Activated naive CD4-positive, alpha-beta T cell treated with anti-CD3 and anti-CD28 coated beads, Interleukin-2, amount 50 U/mL, for 24 hours (primary cell): ENCODE results near the gene KLRC3.
"Not testable (repeated sequence)": the region's sequence is repeated elsewhere in the genome, so short reads cannot be mapped to it uniquely, and the experiment has no call there.

Source experiments
- H3K27ac Mint-ChIP-seq: one replicate; pipeline ENCODE4 v1.8.0; 2021; ENCODE audit warnings: mild to moderate bottlenecking, mixed read lengths
- H3K27me3 Mint-ChIP-seq: one replicate; pipeline ENCODE4 v1.8.0; 2021; ENCODE audit warnings: mixed read lengths
- H3K36me3 Mint-ChIP-seq: one replicate; pipeline ENCODE4 v1.8.0; 2021; ENCODE audit warnings: mixed read lengths
- H3K4me1 Mint-ChIP-seq: one replicate; pipeline ENCODE4 v1.8.0; 2021; ENCODE audit warnings: mixed read lengths
- H3K4me3 Mint-ChIP-seq: one replicate; pipeline ENCODE4 v1.8.0; 2021; ENCODE audit warnings: mild to moderate bottlenecking, mixed read lengths
- H3K9me3 Mint-ChIP-seq: one replicate; pipeline ENCODE4 v1.8.0; 2021; ENCODE audit warnings: mixed read lengths

KLRC3 gene

GRCh38 chr12:10422159-10422558 lies 1.8 kb upstream of the KLRC3 start:
- H3K27me3 Mint-ChIP-seq, H3K4me1 Mint-ChIP-seq, H3K4me3 Mint-ChIP-seq, H3K36me3 Mint-ChIP-seq, H3K27ac Mint-ChIP-seq, H3K9me3 Mint-ChIP-seq: not testable (repeated sequence)

GRCh38 chr12:10409392-10409791 lies 11.0 kb downstream of the KLRC3 start, which contains the start of gene KLRC4:
Gene KLRC4, minus strand, starts transcription at chr12:10409757. Its CDS starts 182 bp downstream, at chr12:10409575.
- Mint-ChIP-seq H3K27ac (no peak within 1 kb of the TSS), H3K4me3 (no peak within 1 kb of the TSS), H3K27me3 (peaks cover 4% of the 10 kb centered on the region), H3K9me3 (no peaks in the 10 kb centered on the region), H3K36me3 (no peaks in the 10 kb centered on the region), H3K4me1 (no peaks in the 10 kb centered on the region)

- Mint-ChIP-seq H3K36me3 (no peaks in the 10 kb centered on the region), H3K27ac (no peak overlapping the region)
Measured at GRCh38 chr12:10408842-10409241, 11.6 kb downstream of the KLRC3 start.

DNA sequence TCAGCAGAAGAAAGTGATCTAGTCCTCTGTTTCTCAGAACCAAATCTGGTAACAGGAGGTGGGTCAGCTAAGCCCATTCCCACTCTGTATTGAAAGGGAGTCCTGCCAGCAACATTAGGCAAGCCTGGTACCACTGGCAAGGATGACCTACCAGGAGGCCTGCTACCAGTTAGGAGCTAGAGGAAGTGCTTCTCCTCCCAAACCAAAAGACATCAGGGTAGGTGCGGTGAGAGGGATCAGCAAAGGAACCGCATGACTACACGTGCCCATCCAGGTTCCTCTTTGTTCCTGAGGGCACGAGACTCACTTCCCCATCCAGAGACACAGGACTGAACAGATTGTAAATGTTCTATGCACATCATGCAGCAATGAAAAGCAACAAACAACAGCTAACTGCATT lies 13.7 kb downstream of the KLRC3 start:
- Mint-ChIP-seq H3K36me3 (no peaks in the 10 kb centered on the region), H3K4me1 (no peaks in the 10 kb centered on the region), H3K27ac (no peak overlapping the region), H3K27me3 (peaks cover 4% of the 10 kb centered on the region), H3K9me3 (no peaks in the 10 kb centered on the region), H3K4me3 (no peak overlapping the region)

More at GRCh38 chr12:10408842-10409241, 11.6 kb downstream of the KLRC3 start:
- no peaks in the 10 kb centered on the region for H3K9me3 Mint-ChIP-seq
- no peaks in the 10 kb centered on the region for H3K4me1 Mint-ChIP-seq
- H3K27me3 Mint-ChIP-seq, result peaks cover 4% of the 10 kb centered on the region
- no peak overlapping the region for H3K4me3 Mint-ChIP-seq

DNA sequence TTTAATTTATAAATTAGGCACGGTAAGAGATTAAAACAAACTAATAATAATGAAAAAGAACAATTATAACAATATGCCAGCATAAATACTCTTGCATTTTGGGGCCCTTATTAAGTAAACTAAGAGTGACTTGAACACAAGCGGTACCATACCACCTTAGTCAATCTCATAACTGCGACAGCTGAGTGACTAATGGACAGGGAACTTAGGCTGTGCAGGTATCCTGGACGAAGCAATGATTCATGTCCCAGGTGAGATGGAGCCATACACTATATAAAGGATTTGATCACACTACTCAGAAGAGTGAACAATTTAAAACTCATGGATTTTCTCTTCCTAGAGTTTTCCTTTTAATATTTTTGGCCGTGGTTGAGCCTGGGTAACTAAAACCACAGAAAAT lies 15.1 kb downstream of the KLRC3 start:
- Mint-ChIP-seq H3K27ac (no peak overlapping the region), H3K27me3 (peaks cover 8% of the 10 kb centered on the region), H3K36me3 (no peaks in the 10 kb centered on the region), H3K9me3 (no peaks in the 10 kb centered on the region), H3K4me3 (no peak overlapping the region), H3K4me1 (no peaks in the 10 kb centered on the region)

GRCh38 chr12:10404798-10405197 lies 15.6 kb downstream of the KLRC3 start:
- no peaks in the 10 kb centered on the region for H3K36me3 Mint-ChIP-seq
- H3K4me1 Mint-ChIP-seq, result no peaks in the 10 kb centered on the region
- no peaks in the 10 kb centered on the region for H3K9me3 Mint-ChIP-seq
- no peak overlapping the region for H3K4me3 Mint-ChIP-seq
- H3K27me3 Mint-ChIP-seq, result peaks cover 8% of the 10 kb centered on the region
- no peak overlapping the region for H3K27ac Mint-ChIP-seq

DNA sequence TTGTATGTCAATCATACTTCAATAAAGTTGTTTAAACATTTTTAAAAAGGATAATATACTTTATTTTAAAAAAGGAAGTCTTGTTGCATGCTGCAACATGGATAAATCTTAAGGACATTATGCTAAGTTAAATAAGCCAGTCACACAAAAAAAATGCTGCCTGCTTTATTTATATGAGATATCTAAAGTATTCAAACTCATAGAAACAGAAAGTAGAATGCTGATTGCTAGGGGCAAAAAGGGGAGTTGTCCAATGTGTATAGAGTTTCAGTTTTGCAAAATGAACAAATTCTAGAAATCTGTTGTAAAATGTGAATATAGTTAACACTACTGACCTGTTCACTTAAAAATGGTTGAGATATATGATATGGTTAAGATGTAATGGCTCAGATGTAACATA lies 19.6 kb downstream of the KLRC3 start:
- Mint-ChIP-seq H3K36me3 (peaks cover 2% of the 10 kb centered on the region), H3K27ac (no peak overlapping the region), H3K4me1 (no peaks in the 10 kb centered on the region), H3K9me3 (no peaks in the 10 kb centered on the region), H3K27me3 (peaks cover 15% of the 10 kb centered on the region), H3K4me3 (no peak overlapping the region)

DNA sequence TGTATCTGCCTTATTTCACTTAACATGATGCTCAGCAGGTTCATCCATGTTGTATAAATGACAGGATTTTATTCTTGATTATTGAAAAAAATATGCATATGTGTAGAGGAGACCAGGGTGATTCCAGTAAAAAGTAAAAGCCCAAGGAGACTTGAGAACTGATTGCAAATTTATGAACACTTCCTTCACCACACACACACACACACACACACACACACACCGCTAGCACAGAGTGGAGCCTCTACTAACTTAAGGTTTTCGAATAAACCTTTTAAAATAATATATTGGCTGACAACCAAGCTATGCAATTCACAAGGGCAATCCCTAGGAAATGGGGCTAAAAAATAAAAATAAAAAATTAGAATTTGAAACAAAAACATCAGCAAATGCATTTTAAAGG lies 22.2 kb downstream of the KLRC3 start:
- H3K4me3 Mint-ChIP-seq, result no peak overlapping the region
- peaks cover 2% of the 10 kb centered on the region for H3K36me3 Mint-ChIP-seq
- H3K27me3 Mint-ChIP-seq, result peaks cover 15% of the 10 kb centered on the region
- no peaks in the 10 kb centered on the region for H3K4me1 Mint-ChIP-seq
- H3K9me3 Mint-ChIP-seq, result no peaks in the 10 kb centered on the region
- no peak overlapping the region for H3K27ac Mint-ChIP-seq

DNA sequence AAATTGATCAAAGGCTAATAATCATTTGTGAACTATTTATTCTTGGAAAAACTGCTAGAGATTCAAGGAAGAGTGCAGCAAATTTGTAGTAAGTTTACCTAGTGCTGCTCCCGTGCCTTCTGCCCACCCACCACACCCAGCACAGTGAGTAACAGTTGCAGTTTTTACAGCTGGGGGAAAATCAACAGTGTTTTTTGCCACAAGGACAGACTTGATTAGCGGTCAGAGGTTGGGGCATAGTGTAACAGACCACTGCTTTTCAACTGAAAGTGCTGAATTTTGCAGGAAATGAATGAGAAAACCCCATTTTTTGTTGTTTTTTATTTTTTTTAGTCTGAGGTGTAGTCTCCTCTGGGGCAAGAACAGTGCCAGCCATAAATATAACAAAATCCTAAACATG lies 23.1 kb downstream of the KLRC3 start:
- Mint-ChIP-seq H3K27me3 (peaks cover 15% of the 10 kb centered on the region), H3K4me1 (no peaks in the 10 kb centered on the region), H3K4me3 (no peak overlapping the region), H3K36me3 (peaks cover 2% of the 10 kb centered on the region), H3K27ac (no peak overlapping the region), H3K9me3 (no peaks in the 10 kb centered on the region)

GRCh38 chr12:10396176-10396575 lies 24.2 kb downstream of the KLRC3 start:
- H3K4me1 Mint-ChIP-seq, H3K36me3 Mint-ChIP-seq, H3K4me3 Mint-ChIP-seq, H3K9me3 Mint-ChIP-seq, H3K27ac Mint-ChIP-seq: not testable (repeated sequence)
- H3K27me3 Mint-ChIP-seq, result peaks cover 15% of the 10 kb centered on the region

DNA sequence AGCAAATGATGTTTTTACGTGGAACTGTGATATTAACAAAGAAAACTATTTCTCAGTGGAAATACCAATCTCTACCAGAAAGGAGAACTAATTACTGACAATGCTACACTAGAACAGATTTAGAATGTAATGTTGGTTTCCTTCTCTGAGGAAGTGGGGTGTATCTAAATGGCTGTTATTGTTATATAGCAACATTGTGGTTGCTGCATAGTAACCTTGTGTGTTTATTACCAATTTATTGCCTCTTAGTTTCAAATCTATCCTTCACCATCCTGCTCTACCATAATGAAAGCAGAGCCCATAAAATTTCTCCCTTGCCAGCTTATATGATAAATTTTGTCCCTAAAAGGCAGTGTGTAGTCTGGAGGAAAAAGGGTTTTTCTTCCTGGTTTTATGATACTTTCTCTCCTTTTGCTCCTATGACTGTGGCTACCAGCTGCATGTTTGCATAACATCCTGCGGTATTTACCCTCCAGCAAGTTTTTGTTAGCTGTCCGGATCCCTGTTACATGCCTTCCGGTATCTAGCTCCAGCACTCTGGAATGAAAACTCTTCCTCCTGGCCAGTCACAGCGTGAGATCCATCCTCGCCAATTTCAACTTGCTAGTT lies 24.9 kb downstream of the KLRC3 start:
- Mint-ChIP-seq H3K27me3 (peaks cover 12% of the 10 kb centered on the region), H3K4me1 (no peaks in the 10 kb centered on the region), H3K4me3 (no peak overlapping the region), H3K36me3 (peaks cover 2% of the 10 kb centered on the region), H3K9me3 (no peaks in the 10 kb centered on the region), H3K27ac (no peak overlapping the region)

- H3K4me3 Mint-ChIP-seq, H3K36me3 Mint-ChIP-seq, H3K9me3 Mint-ChIP-seq, H3K4me1 Mint-ChIP-seq, H3K27ac Mint-ChIP-seq: not testable (repeated sequence)
- peaks cover 10% of the 10 kb centered on the region for H3K27me3 Mint-ChIP-seq
Measured at GRCh38 chr12:10394531-10395152, 25.8 kb downstream of the KLRC3 start.

DNA sequence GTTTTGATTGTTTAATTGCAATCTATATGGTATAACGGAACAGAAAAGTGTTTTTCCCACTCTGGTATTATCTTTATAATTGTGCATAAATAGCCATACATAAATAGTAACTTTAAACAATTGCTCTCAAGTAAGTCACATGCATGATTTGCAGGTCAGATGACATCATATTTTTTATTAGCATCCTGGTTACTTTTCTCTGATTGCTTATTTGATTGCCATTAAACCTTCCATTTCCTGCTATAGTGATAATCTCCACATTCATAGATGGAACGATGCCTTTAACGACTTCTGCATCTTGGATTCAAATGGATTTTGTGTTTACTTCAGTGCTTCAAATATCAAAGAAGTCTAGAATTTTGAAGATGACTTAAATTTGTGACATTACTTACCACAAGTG lies 27.1 kb downstream of the KLRC3 start:
- H3K36me3 Mint-ChIP-seq, result no peaks in the 10 kb centered on the region
- no peak overlapping the region for H3K4me3 Mint-ChIP-seq
- H3K27ac Mint-ChIP-seq, result no peak overlapping the region
- H3K4me1 Mint-ChIP-seq, result peaks cover 4% of the 10 kb centered on the region
- peaks cover 8% of the 10 kb centered on the region for H3K27me3 Mint-ChIP-seq
- H3K9me3 Mint-ChIP-seq, result no peaks in the 10 kb centered on the region

DNA sequence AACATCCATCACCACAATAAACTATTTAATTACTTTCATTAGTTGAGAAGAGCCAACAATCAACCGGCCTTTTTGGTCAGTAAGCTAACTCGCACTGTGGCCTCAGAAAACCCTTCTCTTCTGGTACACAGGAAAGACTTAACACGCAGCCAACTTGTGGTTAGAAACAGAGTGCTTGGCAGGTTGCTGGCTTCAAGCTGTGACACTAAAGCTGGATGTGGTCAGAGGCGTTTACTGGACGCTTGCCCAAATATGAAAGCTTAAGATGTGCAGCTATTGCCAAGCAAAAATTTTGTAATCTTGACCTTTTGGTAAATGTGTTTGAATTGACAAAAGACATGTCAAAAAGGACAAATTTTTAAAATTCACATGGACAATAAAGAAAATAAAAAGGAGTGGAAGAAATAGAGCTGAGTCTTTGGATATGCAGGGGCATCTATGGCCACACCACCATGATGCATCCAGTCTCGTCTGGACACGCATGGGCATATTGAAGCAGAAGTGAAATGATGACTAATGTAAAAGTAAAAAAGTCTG lies 27.9 kb downstream of the KLRC3 start:
- Mint-ChIP-seq H3K27me3 (peaks cover 6% of the 10 kb centered on the region), H3K4me3 (no peak overlapping the region), H3K4me1 (peaks cover 4% of the 10 kb centered on the region), H3K36me3 (no peaks in the 10 kb centered on the region), H3K9me3 (no peaks in the 10 kb centered on the region), H3K27ac (no peak overlapping the region)

GRCh38 chr12:10390991-10391390 lies 29.4 kb downstream of the KLRC3 start:
- H3K4me1 Mint-ChIP-seq, H3K9me3 Mint-ChIP-seq, H3K27me3 Mint-ChIP-seq, H3K36me3 Mint-ChIP-seq, H3K4me3 Mint-ChIP-seq, H3K27ac Mint-ChIP-seq: not testable (repeated sequence)

- Mint-ChIP-seq H3K4me3 (peak within 1 kb of the TSS; percentile 74), H3K27me3 (peaks cover 6% of the 10 kb centered on the region), H3K9me3 (no peaks in the 10 kb centered on the region), H3K36me3 (no peaks in the 10 kb centered on the region), H3K4me1 (peaks cover 4% of the 10 kb centered on the region), H3K27ac (peak within 1 kb of the TSS; percentile 46)
Measured at GRCh38 chr12:10389904-10390303, 30.5 kb downstream of the KLRC3 start, which contains the start of gene KLRK1. Gene KLRK1, minus strand, starts transcription at chr12:10390041. Its CDS starts 1,231 bp downstream, at chr12:10388810.
